HUDEP-2 (cell line): ENCODE results near the gene PILRB.
"Not testable (repeated sequence)": the region's sequence is repeated elsewhere in the genome, so short reads cannot be mapped to it uniquely, and the experiment has no call there.

ENCODE experiments used
- DNase-seq, 76 experiments: peaks; one replicate each; lab custom pipeline; 2025; ENCODE audit not compliant: unreplicated experiment in 76 of 76; lab: John Stamatoyannopoulos, UW

PILRB gene

GRCh38 chr7:100358027-100358856, at the start of gene PILRB:
Gene PILRB, plus strand, starts transcription at chr7:100358117. Its CDS starts 186 bp downstream, at chr7:100358303.
- no peak for DNase-seq

- not testable (repeated sequence) for DNase-seq
Observed at GRCh38 chr7:100318329-100318728, 39.6 kb upstream of the PILRB start.

DNA sequence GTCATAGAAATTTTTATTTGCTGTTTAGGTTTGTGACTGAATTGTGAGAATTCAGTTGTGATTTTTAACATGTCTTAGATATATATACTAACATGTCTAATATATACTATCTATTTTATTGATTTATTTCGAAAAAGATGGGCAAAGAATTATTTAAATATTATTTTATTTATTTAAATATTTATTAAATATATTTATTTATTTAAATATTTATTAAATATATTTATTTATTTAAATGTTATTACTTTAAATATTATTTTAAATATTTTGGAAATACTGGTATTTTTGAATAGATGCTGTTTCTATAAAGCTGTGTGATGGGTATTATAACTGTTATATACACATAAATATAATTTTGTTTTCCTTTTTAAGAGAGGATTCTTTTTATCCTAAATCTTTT, 36.3 kb upstream of the PILRB start:
- not testable (repeated sequence) for DNase-seq

DNA sequence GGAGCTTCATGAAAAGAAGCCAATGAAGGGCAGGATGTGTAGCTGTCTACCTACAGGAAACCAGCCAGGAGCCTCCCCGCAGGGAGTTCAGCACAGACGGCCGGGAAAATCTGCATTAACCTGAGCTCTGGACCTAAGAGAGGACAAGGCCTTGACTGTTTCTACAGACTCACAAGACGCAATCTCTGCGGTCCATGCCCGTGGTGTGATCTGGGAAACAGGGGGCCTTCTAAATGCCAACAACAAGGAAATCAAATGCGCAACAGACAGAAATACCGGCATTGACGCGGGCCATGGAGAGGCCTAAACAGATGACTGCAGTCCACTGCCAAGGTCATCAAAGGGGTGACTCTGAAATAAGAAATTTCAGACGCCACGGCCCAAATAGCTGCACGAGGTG, 33.7 kb upstream of the PILRB start:
- not testable (repeated sequence) for DNase-seq

DNA sequence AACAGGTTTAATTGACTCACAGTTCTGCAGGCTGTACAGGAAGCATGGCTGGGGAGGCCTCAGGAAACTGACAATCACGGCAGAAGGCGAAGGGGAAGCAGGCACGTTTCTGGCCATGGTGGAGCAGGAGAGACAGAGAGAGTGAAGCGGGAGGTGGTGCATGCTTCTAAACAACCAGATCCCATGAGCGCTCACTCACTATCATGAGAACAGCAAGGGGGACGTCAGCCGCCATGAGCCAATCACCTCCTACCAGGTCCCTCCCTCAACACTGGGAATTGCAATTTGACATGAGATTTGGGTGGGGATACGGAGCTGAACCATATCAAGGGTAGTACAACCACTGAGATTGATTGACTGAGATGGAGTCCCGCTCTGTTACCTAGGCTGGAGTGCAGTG, 32.2 kb upstream of the PILRB start:
- not testable (repeated sequence) for DNase-seq

DNA sequence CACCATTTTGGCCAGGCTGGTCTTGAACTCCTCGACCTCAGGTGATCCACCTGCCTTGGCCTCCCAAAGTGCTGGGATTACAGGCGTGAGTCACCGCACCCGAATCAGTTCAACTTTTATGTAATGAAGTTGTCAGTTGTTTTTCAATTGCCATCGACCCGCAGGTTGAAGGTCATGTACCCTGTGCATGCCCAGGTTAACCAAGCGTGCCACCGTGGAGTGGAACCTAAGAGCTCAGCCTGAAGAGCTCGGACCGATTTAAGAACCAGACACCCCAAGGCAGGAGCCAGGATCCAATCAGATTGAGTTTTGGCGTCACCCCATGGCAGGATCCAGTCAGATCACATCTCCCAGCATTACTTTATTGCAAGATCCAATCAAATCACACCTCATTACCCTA, 31.0 kb upstream of the PILRB start:
- DNase-seq, result not testable (repeated sequence)

- peak in 75 of 76 experiments; percentile 17 to 93 (median 83) for DNase-seq
Observed at GRCh38 chr7:100335566-100336466, 22.1 kb upstream of the PILRB start.

DNA sequence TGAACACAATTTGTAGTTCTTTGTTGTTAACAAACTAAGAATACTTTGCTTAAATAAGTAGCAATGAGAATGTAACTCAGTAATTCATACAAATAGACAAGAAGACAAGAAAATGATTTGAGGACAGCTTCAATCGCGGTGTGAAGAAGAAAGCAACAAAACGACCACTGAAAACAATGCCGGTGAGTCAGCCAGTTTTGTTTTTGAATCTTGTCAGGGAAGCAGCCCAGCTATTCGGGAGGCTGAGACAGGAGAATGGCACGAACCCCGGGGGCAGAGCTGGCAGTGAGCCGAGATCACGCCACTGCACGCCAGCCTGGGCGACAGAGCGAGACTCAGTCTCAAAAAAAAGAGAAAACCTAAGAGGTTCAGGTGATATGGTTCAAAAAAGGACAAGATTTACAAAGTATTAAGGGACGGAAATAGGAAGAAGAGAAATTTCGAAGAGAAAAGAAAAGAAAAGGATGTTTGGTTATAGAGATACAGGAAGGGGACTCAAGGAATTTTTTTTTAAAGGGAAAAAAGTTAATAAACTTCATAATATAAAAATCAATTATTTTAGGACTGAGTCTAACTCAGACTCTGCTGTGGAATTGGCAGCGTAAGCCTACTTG, 19.7 kb upstream of the PILRB start:
- DNase-seq, result not testable (repeated sequence)

GRCh38 chr7:100341286-100341685, 16.6 kb upstream of the PILRB start:
- DNase-seq, result not testable (repeated sequence)

DNA sequence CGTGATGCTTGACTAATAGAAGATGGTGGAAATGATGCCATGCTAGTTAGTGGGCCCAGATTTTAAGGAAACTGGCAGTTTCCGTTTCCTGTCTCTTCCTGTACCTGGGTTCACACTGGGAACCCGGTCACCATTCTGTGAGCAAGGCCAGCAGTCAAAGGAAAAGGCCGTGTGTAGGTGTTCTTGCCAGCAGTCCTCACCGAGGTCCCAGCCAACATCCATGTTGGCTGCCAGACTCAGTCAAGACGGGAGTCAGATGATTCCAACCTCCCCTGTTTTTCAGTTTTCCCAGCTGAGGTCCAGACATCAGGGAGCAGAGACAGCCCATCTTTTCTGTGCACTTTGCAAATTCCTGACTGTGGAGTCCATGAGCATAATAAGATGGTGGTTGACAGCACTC, 15.2 kb upstream of the PILRB start:
- DNase-seq, result no peak

DNA sequence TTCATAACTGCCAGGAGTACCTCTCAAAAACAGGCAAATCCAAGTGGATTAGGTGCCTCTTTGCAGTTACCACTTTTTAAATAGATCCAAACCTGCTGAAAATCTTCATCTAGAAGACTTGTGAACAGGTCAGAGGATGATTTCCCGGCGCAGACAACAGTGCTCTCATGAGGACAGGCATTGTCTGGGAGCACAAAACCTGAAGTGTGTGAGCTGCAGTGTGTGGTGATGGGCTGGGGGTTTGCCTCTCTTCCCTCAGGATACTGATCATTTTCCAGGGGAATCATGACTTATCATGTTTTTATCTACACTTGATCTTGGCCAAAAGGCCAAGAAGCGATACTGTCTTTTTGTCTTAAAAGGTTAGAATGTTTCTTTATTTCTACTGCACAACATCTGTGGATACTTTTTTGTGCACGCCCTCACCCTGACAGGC, 13.8 kb upstream of the PILRB start:
- not testable (repeated sequence) for DNase-seq

GRCh38 chr7:100344560-100345287, 13.2 kb upstream of the PILRB start:
- peak in 70 of 76 experiments; percentile 11 to 88 (median 58) for DNase-seq

- peak in 68 of 76 experiments; percentile 23 to 79 (median 60) for DNase-seq
Observed at GRCh38 chr7:100345288-100345672, 12.6 kb upstream of the PILRB start.

GRCh38 chr7:100346921-100347320, 11.0 kb upstream of the PILRB start:
- no peak for DNase-seq

GRCh38 chr7:100348805-100349204, 9.1 kb upstream of the PILRB start:
- no peak for DNase-seq

DNA sequence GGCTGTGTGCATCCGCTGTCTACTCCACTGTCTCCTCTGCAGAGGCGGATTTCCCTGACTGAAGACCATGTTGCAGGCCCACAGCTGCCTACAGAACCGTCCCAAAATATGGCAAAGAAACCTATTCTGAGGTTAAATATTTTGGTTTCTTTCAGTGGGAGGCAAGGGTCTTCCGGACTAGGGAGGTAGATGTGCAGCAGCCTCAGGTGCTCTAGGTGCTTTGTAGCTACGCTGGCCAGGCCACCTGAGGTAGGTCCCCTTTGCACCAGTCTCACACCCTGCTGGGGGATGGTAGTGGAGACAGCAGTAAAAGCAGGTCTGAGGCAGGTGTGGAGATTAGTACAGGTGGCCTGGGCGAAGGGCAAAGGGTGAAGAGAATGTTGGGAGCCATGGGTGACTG, 8.2 kb upstream of the PILRB start:
- DNase-seq, result no peak

DNA sequence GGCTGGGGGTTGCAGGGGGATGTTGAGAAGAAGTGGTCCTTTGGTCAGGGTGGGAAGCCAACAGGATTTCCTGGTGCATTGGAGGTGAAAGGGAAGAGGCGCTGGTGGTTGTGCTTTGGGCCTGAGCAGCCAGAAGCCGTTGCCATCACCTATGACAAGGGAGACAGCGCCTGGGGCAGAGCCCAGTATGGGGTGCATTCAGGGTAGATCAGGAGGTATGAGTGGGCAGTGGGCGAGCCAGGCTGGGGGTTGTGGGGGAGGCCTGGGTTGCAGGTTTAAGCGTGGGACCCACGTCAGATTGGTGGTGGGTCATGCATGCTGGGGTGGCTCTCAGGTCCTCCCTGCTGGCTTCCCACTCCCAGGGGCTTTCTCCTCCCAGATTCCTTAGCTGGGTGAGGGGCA, 6.3 kb upstream of the PILRB start:
- no peak for DNase-seq

DNA sequence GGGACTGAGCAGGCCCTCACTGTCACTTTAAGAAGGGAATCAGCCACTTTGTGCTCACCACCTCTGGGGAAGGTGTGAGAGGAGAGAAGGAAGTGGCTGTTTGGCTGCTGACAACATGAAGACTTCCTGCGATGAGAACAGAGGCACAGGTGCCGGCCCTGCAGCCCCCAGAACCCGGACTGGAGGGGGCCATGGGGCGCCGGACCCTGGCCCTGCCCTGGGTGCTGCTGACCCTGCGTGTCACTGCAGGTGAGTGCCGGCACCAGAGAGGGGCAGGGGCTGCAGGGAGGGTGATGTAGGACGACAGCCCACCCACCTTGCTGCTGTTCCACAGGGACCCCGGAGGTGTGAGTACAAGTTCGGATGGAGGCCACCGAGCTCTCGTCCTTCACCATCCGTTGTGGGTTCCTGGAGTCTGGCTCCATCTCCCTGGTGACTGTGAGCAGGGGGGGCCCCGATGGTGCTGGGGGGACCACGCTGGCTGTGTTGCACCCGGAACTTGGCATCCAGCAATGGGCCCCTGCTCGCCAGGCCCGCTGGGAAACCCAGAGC, 5.6 kb upstream of the PILRB start:
- DNase-seq, result not testable (repeated sequence)

GRCh38 chr7:100352984-100353684, 4.8 kb upstream of the PILRB start:
- DNase-seq, result no peak
